ENCODE data around the gene CPEB4.

CPEB4 gene

DNA sequence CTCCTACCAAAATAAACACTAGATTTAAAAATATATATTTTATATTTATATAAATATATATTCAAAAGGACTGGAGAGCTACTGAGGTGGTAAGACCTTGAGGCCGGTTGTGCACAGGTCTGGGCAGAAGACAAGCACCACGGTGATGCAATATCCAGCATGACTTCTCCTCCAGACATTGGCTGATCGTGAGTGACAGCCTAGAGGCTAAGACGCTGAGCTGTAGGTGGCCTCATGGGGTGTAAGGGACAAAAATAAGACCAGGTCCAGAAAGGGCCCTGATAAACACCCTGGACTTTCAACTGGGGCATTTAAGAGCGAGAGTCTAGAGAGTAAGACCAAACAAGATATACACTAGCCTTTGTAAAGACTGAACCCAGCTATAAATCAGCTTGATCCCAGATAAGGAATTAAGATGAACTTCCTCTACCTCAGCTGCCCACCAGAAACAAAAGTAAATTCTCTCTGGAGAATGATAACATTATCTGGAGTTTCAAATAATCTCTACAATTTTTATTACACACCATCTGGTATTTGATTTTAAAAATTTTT lies 86.6 kb downstream of the CPEB4 start:
- DNase-seq (ENCODE audit: low read depth), result no peak

DNA sequence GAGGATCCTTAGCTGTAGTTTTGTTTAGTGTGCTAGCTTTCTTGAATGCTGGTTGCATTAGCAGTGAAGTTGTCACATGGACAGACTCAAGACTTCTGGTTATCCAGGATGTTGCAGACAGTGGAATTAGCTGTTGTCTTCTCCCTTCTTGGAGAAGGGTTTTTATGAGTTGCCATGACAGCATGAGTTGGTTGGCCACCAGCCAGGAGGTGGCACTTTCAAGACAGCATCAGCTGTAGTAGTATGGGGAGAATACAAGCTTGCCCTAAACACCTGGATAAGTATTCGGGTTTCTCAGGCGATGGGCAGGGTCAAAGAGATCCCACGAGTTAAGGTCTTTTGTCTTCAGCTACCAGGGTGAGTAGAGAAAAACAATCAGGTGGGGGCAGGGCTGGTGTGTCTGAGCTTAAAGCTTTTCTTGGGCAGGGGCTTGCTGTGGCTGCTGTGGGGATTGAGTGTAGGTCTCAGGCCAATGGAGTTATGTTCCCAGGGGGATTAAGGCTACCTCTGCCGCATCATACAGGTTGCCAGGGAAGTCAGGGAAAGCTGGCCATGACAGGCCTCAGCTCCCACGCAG lies 93.1 kb downstream of the CPEB4 start:
- DNase-seq (ENCODE audit: low read depth), result no peak

DNA sequence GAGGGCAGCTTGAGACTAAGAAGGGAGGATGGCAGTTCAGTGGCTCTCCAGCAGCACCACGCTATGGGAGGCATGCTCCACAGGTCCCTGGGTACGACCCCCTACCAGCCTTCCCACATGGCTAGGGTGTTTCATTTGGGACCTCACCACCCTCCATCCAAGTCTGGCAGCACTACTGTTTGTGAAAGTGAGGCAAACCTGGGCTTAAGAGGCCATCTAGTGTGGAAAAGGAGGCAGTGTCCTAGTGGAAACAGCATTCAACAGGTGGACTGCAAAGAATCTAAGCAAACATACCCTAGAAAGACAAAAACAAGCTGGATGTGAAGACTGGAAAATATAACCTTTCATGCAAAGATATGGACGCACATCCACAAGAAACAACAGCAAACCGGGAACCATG lies 96.1 kb downstream of the CPEB4 start:
- DNase-seq (ENCODE audit: low read depth), result no peak

DNA sequence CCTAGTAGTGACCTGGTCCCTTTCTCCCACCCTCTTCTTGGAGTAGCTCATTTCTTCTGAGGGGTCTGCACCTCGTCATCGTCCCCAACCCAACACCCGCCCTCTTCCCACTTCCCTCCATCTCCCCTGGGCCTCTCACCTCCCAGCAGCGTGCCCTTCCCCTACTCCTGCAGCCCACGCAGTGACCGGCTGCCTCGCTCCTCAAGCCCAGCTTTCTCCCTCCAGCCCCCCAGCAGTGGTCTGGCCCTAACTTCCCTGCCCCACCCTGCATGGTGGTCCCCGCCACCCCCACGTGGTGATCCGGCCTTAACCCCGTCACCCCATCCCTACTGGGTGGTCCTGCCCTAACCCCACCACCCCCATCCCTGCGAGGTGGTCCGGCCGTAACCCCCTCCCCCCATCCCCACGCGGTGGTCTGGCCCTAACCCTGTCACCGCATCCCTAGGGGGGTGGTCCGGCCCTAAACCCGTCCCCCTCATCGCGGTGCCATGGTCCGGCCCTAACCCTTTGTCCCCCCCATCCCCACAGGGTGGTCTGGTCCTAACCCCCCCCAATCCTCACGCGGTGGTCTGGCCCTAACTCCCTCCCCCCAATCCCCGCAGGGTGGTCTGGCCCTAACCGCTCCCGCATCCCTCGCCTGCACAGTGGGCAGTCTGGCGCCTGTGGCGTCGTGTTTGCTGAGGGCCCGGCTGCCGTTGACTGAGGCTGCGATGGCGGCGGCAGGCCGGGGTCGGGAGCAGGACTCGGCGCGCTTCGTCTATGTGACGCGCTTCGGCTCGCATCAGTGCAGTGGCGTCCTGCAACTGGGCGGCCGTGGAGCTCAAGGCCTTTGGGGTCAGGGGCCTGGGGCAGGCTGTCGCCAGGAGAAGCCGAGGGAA lies 100.6 kb downstream of the CPEB4 start, which contains the start of gene C5orf47:
Gene C5orf47 (plus strand): TSS at position 617 of the 878 bp plus-strand sequence. CDS start 94 bp downstream, at position 711.
- no peak for DNase-seq (ENCODE audit: low read depth)

GRCh38 chr5:173989432-173990082 lies 101.4 kb downstream of the CPEB4 start:
- DNase-seq (ENCODE audit: low read depth), result no peak

DNA sequence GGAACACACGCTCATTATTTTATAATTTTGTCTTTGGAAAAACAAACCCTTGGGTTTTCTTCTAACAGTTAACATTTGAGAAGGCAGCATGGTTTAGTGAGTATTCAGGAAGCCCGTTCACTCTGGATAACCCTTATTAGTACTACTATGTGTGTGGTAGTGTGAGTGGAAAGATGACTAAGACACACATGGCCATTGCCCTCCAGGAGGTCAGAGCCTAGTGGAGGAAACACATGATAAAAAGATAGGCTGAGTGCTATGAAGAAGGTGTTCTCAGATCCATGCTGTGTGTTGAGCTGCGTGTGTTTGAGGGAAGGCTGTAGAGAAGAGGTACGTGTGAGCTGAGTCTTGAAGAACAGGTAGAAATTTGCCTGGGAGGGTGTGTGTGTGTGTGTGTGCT lies 109.2 kb downstream of the CPEB4 start:
- DNase-seq (ENCODE audit: low read depth), result no peak

- DNase-seq (ENCODE audit: low read depth), result no peak
Measured at GRCh38 chr5:173998531-173998930, 110.4 kb downstream of the CPEB4 start.

DNA sequence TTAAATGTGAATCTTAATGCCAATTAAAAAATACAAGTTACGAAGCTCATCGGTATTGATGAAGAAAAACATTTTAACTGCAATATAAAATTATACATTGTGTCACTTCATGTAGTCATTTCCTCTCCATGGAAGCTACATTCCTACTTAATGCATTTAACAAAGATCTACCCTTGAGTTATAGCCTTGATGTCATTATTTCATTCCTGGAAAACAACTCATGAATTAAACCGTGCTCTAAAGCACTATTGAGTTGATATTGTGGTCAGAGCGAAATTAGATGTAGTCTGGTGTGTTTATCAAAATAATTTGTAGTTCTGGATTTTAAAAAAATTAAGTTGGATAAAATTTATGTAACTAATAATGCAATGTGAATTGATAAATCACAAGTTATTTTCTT lies 111.9 kb downstream of the CPEB4 start:
- DNase-seq (ENCODE audit: low read depth), result no peak

GRCh38 chr5:174003795-174004194 lies 115.6 kb downstream of the CPEB4 start:
- no peak for DNase-seq (ENCODE audit: low read depth)

GRCh38 chr5:174008922-174009321 lies 120.8 kb downstream of the CPEB4 start:
- DNase-seq (ENCODE audit: low read depth), result no peak

DNA sequence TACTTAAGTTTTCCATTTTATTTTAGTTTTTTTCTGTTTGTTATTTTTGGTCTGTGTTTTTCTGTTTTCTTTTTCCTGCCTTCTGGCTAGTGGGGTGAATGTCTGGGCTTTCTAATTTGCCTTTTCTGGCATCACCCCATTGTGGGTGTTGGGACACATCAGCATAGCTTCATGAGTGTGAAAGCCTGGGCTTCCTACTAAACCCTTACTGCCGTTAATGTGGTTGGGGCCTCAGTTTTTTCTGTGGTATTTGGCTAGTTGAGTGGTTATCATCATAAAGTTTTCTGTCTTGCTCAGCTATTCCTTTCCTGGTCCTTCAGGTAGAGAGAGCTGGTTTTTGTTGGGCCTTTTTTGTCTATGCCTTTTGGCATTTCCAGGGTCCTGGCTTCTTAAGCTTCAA lies 122.2 kb downstream of the CPEB4 start:
- no peak for DNase-seq (ENCODE audit: low read depth)

- no peak for DNase-seq (ENCODE audit: low read depth)
Measured at GRCh38 chr5:174011441-174011840, 123.3 kb downstream of the CPEB4 start.
